ENCODE data around the gene CCDC172.

CCDC172 gene

GRCh38 chr10:116307455-116307854, 16.8 kb upstream of the CCDC172 start:
- POLR2A ChIA-PET, result no interaction called here
- no peak for DNase-seq

GRCh38 chr10:116311016-116311415, 13.2 kb upstream of the CCDC172 start:
- CTCF ChIA-PET, result no interaction called here
- 98% methylated on average over 5 of the region's 5 CpGs for WGBS (ENCODE audit: insufficient coverage)
- no peak overlapping the region for H3K27ac ChIP-seq (ENCODE audit: insufficient read depth in 1 of 2, low read depth in 1 of 2, low read length in 2 of 2, poor library complexity in 1 of 2, severe bottlenecking in 2 of 2)

More at GRCh38 chr10:116307455-116307854, 16.8 kb upstream of the CCDC172 start:
- H3K27me3 ChIP-seq (replicated peaks in 2 of 5; ENCODE audit: control insufficient read depth in 4 of 5, insufficient read depth in 5 of 5, low read length in 4 of 5), result peaks cover 0 to 2% (median 0%) of the 10 kb centered on the region in 5 experiments
- H3K36me3 ChIP-seq (ENCODE audit: control insufficient read depth in 4 of 4, insufficient read depth in 4 of 4, low read length in 3 of 4), result no peaks in the 10 kb centered on the region
- no peak overlapping the region for H3K27ac ChIP-seq (ENCODE audit: insufficient read depth in 1 of 2, low read depth in 1 of 2, low read length in 2 of 2, poor library complexity in 1 of 2, severe bottlenecking in 2 of 2)
- no peaks in the 10 kb centered on the region for H3K9me3 ChIP-seq (ENCODE audit: control extremely low read depth in 1 of 5, control insufficient read depth in 4 of 5, insufficient read depth in 2 of 5, low read depth in 1 of 5, low read length in 4 of 5)
- WGBS (ENCODE audit: insufficient coverage), result 96% methylated on average over 2 of the region's 4 CpGs
- H3K4me1 ChIP-seq (ENCODE audit: control extremely low read depth in 1 of 4, control insufficient read depth in 4 of 4, insufficient read depth in 4 of 4, low read length in 3 of 4), result no peaks in the 10 kb centered on the region
- H3K4me3 ChIP-seq (ENCODE audit: control insufficient read depth in 1 of 7, extremely low read depth in 1 of 7, insufficient read depth in 4 of 7, low read depth in 2 of 7, low read length in 6 of 7), result no peak overlapping the region
- CTCF ChIA-PET, result no interaction called here

GRCh38 chr10:116311706-116312490, 12.3 kb upstream of the CCDC172 start:
- Histone ChIP-seq H3K36me3 (ENCODE audit: control insufficient read depth in 4 of 4, insufficient read depth in 4 of 4, low read length in 3 of 4) (no peaks in the 10 kb centered on the region), H3K4me1 (ENCODE audit: control extremely low read depth in 1 of 4, control insufficient read depth in 4 of 4, insufficient read depth in 4 of 4, low read length in 3 of 4) (peaks cover 0 to 7% (median 2%) of the 10 kb centered on the region in 4 experiments), H3K27ac (ENCODE audit: insufficient read depth in 1 of 2, low read depth in 1 of 2, low read length in 2 of 2, poor library complexity in 1 of 2, severe bottlenecking in 2 of 2) (no peak overlapping the region), H3K9me3 (ENCODE audit: control extremely low read depth in 1 of 5, control insufficient read depth in 4 of 5, insufficient read depth in 2 of 5, low read depth in 1 of 5, low read length in 4 of 5) (no peaks in the 10 kb centered on the region), H3K27me3 (replicated peaks in 2 of 5; ENCODE audit: control insufficient read depth in 4 of 5, insufficient read depth in 5 of 5, low read length in 4 of 5) (peaks cover 0 to 2% (median 0%) of the 10 kb centered on the region in 5 experiments), H3K4me3 (ENCODE audit: control insufficient read depth in 1 of 7, extremely low read depth in 1 of 7, insufficient read depth in 4 of 7, low read depth in 2 of 7, low read length in 6 of 7) (no peak overlapping the region)
- ChIA-PET POLR2A (no interaction called here), CTCF (interaction anchor here (1.1 kb wide), 1 partner anchor 24 kb away, joined by 3 read pairs; no protein-coding TSS in a partner anchor)
- 92% methylated on average over 1 of the region's 2 CpGs for WGBS (ENCODE audit: insufficient coverage)
- DNase-seq, result no peak

More at GRCh38 chr10:116311016-116311415, 13.2 kb upstream of the CCDC172 start:
- no peaks in the 10 kb centered on the region for H3K4me1 ChIP-seq (ENCODE audit: control extremely low read depth in 1 of 4, control insufficient read depth in 4 of 4, insufficient read depth in 4 of 4, low read length in 3 of 4)
- no peaks in the 10 kb centered on the region for H3K9me3 ChIP-seq (ENCODE audit: control extremely low read depth in 1 of 5, control insufficient read depth in 4 of 5, insufficient read depth in 2 of 5, low read depth in 1 of 5, low read length in 4 of 5)
- DNase-seq, result no peak
- H3K27me3 ChIP-seq (replicated peaks in 2 of 5; ENCODE audit: control insufficient read depth in 4 of 5, insufficient read depth in 5 of 5, low read length in 4 of 5), result peaks cover 0 to 2% (median 0%) of the 10 kb centered on the region in 5 experiments
- no peak overlapping the region for H3K4me3 ChIP-seq (ENCODE audit: control insufficient read depth in 1 of 7, extremely low read depth in 1 of 7, insufficient read depth in 4 of 7, low read depth in 2 of 7, low read length in 6 of 7)
- no peaks in the 10 kb centered on the region for H3K36me3 ChIP-seq (ENCODE audit: control insufficient read depth in 4 of 4, insufficient read depth in 4 of 4, low read length in 3 of 4)
- POLR2A ChIA-PET, result no interaction called here

- H3K36me3 ChIP-seq (ENCODE audit: control insufficient read depth in 4 of 4, insufficient read depth in 4 of 4, low read length in 3 of 4), result no peaks in the 10 kb centered on the region
- H3K4me3 ChIP-seq (ENCODE audit: control insufficient read depth in 1 of 7, extremely low read depth in 1 of 7, insufficient read depth in 4 of 7, low read depth in 2 of 7, low read length in 6 of 7), result no peak overlapping the region
- H3K27ac ChIP-seq (ENCODE audit: insufficient read depth in 1 of 2, low read depth in 1 of 2, low read length in 2 of 2, poor library complexity in 1 of 2, severe bottlenecking in 2 of 2), result no peak overlapping the region
- no peaks in the 10 kb centered on the region for H3K9me3 ChIP-seq (ENCODE audit: control extremely low read depth in 1 of 5, control insufficient read depth in 4 of 5, insufficient read depth in 2 of 5, low read depth in 1 of 5, low read length in 4 of 5)
- CTCF ChIA-PET, result interaction anchor here (1.1 kb wide), 1 partner anchor 25 kb away, joined by 3 read pairs; no protein-coding TSS in a partner anchor
- POLR2A ChIA-PET, result no interaction called here
- no peak for DNase-seq
- H3K4me1 ChIP-seq (ENCODE audit: control extremely low read depth in 1 of 4, control insufficient read depth in 4 of 4, insufficient read depth in 4 of 4, low read length in 3 of 4), result peaks cover 0 to 10% (median 4%) of the 10 kb centered on the region in 4 experiments
- 96% methylated on average over 4 of the region's 4 CpGs for WGBS (ENCODE audit: insufficient coverage)
- H3K27me3 ChIP-seq (replicated peaks in 2 of 5; ENCODE audit: control insufficient read depth in 4 of 5, insufficient read depth in 5 of 5, low read length in 4 of 5), result peaks cover 0 to under 1% (median 0%) of the 10 kb centered on the region in 5 experiments
Measured at GRCh38 chr10:116312548-116312947, 11.7 kb upstream of the CCDC172 start.

GRCh38 chr10:116316503-116316902, 7.7 kb upstream of the CCDC172 start:
- Histone ChIP-seq H3K4me1 (ENCODE audit: control extremely low read depth in 1 of 4, control insufficient read depth in 4 of 4, insufficient read depth in 4 of 4, low read length in 3 of 4) (peaks cover 0 to 10% (median 4%) of the 10 kb centered on the region in 4 experiments), H3K27me3 (replicated peaks in 2 of 5; ENCODE audit: control insufficient read depth in 4 of 5, insufficient read depth in 5 of 5, low read length in 4 of 5) (no peaks in the 10 kb centered on the region), H3K36me3 (ENCODE audit: control insufficient read depth in 4 of 4, insufficient read depth in 4 of 4, low read length in 3 of 4) (no peaks in the 10 kb centered on the region), H3K27ac (ENCODE audit: insufficient read depth in 1 of 2, low read depth in 1 of 2, low read length in 2 of 2, poor library complexity in 1 of 2, severe bottlenecking in 2 of 2) (no peak overlapping the region), H3K4me3 (ENCODE audit: control insufficient read depth in 1 of 7, extremely low read depth in 1 of 7, insufficient read depth in 4 of 7, low read depth in 2 of 7, low read length in 6 of 7) (no peak overlapping the region), H3K9me3 (ENCODE audit: control extremely low read depth in 1 of 5, control insufficient read depth in 4 of 5, insufficient read depth in 2 of 5, low read depth in 1 of 5, low read length in 4 of 5) (no peaks in the 10 kb centered on the region)
- POLR2A ChIA-PET, result no interaction called here
- CTCF ChIA-PET, result no interaction called here
- DNase-seq, result peak; percentile 5 to 51 (median 29)
- 67% methylated on average over 1 of the region's 2 CpGs for WGBS (ENCODE audit: insufficient coverage)

- ChIA-PET CTCF (no interaction called here), POLR2A (no interaction called here)
- H3K4me1 ChIP-seq (ENCODE audit: control extremely low read depth in 1 of 4, control insufficient read depth in 4 of 4, insufficient read depth in 4 of 4, low read length in 3 of 4), result no peaks in the 10 kb centered on the region
- WGBS (ENCODE audit: insufficient coverage), result 54% methylated on average over 15 of the region's 17 CpGs
- no peak for DNase-seq
- no peaks in the 10 kb centered on the region for H3K36me3 ChIP-seq (ENCODE audit: control insufficient read depth in 4 of 4, insufficient read depth in 4 of 4, low read length in 3 of 4)
- peaks cover 7 to 25% (median 8%) of the 10 kb centered on the region in 5 experiments for H3K27me3 ChIP-seq (replicated peaks in 2 of 5; ENCODE audit: control insufficient read depth in 4 of 5, insufficient read depth in 5 of 5, low read length in 4 of 5)
- no peaks in the 10 kb centered on the region for H3K9me3 ChIP-seq (ENCODE audit: control extremely low read depth in 1 of 5, control insufficient read depth in 4 of 5, insufficient read depth in 2 of 5, low read depth in 1 of 5, low read length in 4 of 5)
- H3K4me3 ChIP-seq (ENCODE audit: control insufficient read depth in 1 of 7, extremely low read depth in 1 of 7, insufficient read depth in 4 of 7, low read depth in 2 of 7, low read length in 6 of 7), result no peak overlapping the region
- H3K27ac ChIP-seq (ENCODE audit: insufficient read depth in 1 of 2, low read depth in 1 of 2, low read length in 2 of 2, poor library complexity in 1 of 2, severe bottlenecking in 2 of 2), result no peak overlapping the region
Measured at GRCh38 chr10:116324951-116325635, 845 bp downstream of the CCDC172 start.

- POLR2A ChIA-PET, result no interaction called here
- peaks cover 7 to 25% (median 8%) of the 10 kb centered on the region in 5 experiments for H3K27me3 ChIP-seq (replicated peaks in 2 of 5; ENCODE audit: control insufficient read depth in 4 of 5, insufficient read depth in 5 of 5, low read length in 4 of 5)
- no peak overlapping the region for H3K4me3 ChIP-seq (ENCODE audit: control insufficient read depth in 1 of 7, extremely low read depth in 1 of 7, insufficient read depth in 4 of 7, low read depth in 2 of 7, low read length in 6 of 7)
- H3K9me3 ChIP-seq (ENCODE audit: control extremely low read depth in 1 of 5, control insufficient read depth in 4 of 5, insufficient read depth in 2 of 5, low read depth in 1 of 5, low read length in 4 of 5), result no peaks in the 10 kb centered on the region
- H3K27ac ChIP-seq (ENCODE audit: insufficient read depth in 1 of 2, low read depth in 1 of 2, low read length in 2 of 2, poor library complexity in 1 of 2, severe bottlenecking in 2 of 2), result no peak overlapping the region
- no peak for DNase-seq
- H3K36me3 ChIP-seq (ENCODE audit: control insufficient read depth in 4 of 4, insufficient read depth in 4 of 4, low read length in 3 of 4), result no peaks in the 10 kb centered on the region
- CTCF ChIA-PET, result no interaction called here
- 73% methylated on average over 1 of the region's 2 CpGs for WGBS (ENCODE audit: insufficient coverage)
- no peaks in the 10 kb centered on the region for H3K4me1 ChIP-seq (ENCODE audit: control extremely low read depth in 1 of 4, control insufficient read depth in 4 of 4, insufficient read depth in 4 of 4, low read length in 3 of 4)
Measured at GRCh38 chr10:116325987-116326386, 1.7 kb downstream of the CCDC172 start.
